Hematopoietic multipotent progenitor cell treated with erythropoietin and hydrocortisone succinate and interleukin-3 and kit ligand, for 17 days (in vitro differentiated cells): ENCODE results near the gene RTN4.
"Not testable (repeated sequence)": the region's sequence is repeated elsewhere in the genome, so short reads cannot be mapped to it uniquely, and the experiment has no call there.

Experiments
- DNase-seq: peaks from one replicate; pipeline ENCODE4 v3.0.0-alpha.2; 2015; ENCODE audit warnings: low spot score

RTN4 gene

GRCh38 chr2:55050100-55050994 lies at the start of gene RTN4:
RTN4 (minus strand) TSS chr2:55050451; CDS start chr2:55050300, 151 bp downstream.
- DNase-seq, result peak; percentile 98

- no peak for DNase-seq
These were observed 49.2 kb upstream of the RTN4 start for GRCh38 chr2:55099493-55099877.

DNA sequence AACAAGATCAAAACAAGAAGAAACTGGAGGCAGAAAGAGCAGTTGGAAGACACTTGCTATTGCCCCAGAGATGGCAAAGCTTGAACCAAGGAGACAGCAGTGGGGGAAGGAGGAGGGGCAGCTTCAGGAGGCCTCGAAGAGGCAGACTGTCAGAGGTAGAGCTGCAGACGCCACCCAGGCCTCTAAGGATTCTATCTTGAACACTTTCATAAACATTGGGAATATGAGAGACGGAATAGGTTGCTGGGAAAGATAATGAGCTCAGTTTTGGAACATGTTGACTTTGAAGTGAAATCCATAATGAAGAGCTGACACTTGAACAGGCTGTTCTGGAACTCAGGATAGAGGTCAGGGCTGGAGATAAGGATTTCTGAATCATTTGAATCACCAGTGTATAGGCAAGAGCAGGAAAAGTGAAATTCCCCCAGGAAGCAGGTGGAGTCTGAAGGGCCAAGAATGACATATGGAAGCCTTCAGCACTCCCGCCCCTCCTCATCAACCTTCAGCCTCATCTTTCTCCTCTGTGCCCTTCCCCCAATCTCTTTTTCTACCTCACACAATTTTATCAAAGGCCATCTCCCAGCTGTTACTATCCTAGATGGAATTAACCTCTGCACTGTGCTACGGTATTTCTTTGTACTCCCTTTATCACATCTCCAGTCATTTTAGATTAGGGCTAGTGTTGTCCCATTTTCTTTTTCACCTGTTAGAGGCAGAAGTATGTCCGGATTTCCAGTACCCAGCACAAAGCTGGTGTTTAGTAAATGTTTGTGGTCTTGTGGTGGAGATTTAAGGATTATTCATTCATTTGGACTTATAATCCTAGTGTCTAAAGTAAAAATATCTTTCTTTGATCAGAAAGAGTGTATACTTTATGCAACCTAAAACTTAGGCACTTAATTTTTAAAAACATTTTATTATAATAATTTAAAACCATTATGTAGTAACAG lies 47.5 kb upstream of the RTN4 start:
- DNase-seq, result no peak

DNA sequence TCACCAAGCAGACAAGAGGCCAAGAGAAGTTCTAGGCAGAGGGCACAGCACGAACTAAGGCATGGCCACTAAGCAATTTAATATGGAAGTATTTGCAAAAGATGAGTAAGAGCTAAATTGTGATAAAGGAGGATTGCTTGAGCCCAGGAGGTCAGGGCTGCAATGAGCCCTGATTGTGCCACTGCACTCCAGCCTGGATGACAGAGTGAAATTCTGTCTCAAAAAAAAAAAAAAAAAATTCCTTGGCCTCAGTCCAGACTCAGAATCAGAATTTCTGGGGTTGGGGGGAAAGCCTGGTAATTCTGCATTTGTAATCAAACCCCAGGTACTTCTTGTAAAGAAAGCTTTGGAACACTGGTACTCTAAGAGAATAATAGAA lies 46.8 kb upstream of the RTN4 start:
- no peak for DNase-seq

- no peak for DNase-seq
These were observed 46.3 kb upstream of the RTN4 start for GRCh38 chr2:55096586-55096985.

DNA sequence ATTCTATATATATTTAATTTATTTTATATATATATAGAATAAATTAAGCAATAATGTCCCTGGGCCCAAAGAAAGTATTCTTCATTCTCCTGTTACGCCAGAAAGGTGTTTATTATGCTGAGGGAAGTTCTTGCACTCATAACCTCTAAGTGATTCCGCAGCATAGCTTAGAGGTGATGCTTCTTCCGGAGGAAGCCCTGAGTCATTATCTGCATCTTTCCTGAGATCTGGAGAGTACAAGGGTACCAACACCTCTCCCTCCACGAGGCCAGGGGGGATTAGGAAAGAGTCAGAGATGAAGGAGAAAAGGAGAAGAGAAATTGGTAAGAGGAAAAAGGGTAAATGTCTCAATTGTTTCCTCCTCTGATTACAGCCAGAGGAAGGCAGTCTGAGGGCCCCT lies 43.1 kb upstream of the RTN4 start:
- DNase-seq, result no peak

DNA sequence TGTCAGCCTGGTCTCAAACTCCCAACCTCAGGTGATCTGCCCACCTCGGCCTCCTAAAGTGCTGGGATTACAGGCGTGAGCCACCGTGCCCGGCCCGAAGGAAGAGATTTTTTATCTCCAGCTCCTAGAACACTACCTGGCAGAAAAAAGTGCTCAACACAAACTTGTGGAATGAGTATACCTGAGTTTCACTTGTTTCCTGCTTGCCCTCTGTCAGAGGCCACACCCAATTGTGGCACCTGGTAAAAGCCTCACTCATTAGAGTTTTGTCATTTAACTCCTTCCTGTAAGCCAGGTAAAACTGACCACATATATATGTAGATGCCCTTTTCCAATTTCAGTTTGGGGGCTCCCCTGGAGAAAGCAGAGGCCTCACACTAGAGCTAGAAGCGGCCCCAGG lies 42.2 kb upstream of the RTN4 start:
- no peak for DNase-seq

GRCh38 chr2:55091681-55092080 lies 41.4 kb upstream of the RTN4 start:
- not testable (repeated sequence) for DNase-seq

- no peak for DNase-seq
These were observed 40.5 kb upstream of the RTN4 start for GRCh38 chr2:55090702-55091101.

GRCh38 chr2:55089726-55090125 lies 39.5 kb upstream of the RTN4 start:
- no peak for DNase-seq

DNA sequence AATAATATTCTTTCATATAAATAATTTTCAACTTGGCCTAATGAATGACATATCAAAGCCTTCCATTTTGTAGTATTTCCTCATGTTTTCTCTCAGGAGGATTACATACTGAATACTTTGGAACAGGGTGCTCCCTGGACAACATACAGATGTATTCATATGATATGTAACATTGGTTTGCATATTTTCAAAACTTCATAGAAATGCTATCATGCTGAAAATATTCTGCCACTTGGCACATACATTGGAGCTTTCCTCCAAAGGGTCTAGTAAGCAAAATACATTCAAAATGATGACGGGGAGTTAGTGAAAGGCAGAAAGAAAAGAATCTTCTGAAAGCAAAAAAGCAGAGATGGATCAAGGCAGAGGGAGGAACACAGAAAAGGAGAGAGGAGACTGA lies 38.1 kb upstream of the RTN4 start:
- DNase-seq, result no peak

DNA sequence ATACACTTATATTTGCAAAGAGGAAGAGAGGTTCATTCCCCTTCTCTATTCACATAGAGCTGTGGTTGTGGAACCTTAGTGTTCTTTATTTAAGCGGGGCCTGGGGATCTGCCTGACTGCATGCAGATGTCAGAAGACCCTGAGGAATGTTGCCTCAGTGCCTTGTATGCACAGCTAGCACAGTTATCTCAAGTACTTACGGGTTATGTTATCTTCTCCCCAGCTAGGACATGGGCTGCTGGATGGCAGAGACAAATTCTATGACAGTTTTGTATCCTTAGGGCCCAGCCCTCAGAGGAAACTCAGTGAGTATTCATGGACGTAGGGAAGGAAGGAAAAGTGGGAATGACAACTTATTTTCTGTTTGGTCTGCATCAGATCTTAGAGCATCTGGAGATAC lies 37.7 kb upstream of the RTN4 start:
- no peak for DNase-seq

DNA sequence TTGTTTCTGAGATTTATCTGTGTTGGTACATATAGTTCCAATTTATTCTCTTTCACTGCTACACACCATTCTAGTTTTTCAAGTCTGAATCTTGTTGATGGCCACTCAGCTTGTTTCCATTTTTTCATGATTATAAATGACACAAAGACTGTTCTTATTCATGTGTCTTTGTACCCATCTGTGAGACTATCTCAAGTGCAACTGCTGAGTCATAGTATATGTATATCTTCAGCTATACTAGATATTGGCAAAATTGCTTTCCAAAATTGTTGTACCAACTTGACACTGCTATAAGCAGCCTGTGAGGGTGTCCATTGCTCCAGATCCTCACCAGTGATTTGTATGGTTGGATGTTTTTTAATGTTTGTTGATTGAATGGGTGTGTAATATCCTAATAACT lies 37.2 kb upstream of the RTN4 start:
- peak; percentile 24 for DNase-seq

- no peak for DNase-seq
These were observed 35.1 kb upstream of the RTN4 start for GRCh38 chr2:55085113-55086040.

- no peak for DNase-seq
These were observed 34.4 kb upstream of the RTN4 start for GRCh38 chr2:55084641-55085040.

DNA sequence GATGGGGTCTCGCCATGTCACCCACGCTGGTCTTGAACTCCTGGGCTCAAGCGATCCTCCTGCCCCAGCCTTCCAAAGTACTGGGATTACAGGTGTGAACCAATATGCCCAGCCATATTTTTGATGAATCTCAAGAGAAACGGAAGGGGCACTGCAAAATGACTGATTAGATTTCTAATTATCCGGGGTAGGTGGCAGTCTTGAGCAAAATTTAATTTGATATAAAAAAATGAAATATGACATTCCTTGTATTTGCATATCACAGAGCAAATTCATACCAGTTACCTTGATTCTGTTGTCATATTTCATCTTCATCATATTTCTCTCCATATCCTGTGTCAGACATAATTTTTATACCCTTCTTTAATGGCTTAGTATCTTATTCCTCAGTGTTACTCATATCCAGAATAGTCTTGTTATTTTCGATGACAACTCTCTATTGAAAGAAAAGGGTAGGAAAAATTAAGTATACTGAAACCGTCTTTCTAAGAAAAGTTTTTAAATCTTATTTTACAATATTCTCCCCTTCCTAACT lies 30.0 kb upstream of the RTN4 start:
- DNase-seq, result no peak

GRCh38 chr2:55078956-55079355 lies 28.7 kb upstream of the RTN4 start:
- no peak for DNase-seq

GRCh38 chr2:55076721-55077120 lies 26.5 kb upstream of the RTN4 start:
- no peak for DNase-seq

DNA sequence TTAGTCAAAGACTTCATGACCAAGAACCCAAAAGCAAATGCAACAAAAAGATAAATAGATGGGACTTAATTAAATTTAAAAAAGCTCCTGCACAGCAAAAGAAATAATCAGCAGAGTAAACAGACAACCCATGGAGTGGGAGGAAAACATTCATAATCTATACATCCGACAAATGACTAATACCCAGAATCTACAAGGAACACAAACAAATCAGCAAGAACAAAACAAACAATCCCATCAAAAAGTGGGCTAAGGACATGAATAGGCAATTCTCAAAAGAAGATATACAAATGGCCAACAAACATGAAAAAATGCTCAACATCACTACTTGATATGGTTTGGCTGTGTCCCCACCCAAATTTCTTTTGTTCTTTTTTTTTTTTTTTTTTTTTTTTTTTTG lies 25.8 kb upstream of the RTN4 start:
- not testable (repeated sequence) for DNase-seq

- no peak for DNase-seq
These were observed 23.0 kb upstream of the RTN4 start for GRCh38 chr2:55073000-55073983.
